Fibroblast of skin of left quadriceps (primary cell): ENCODE measurements around the gene RPS2.
A peak's percentile ranks its signal among the peaks of the same experiment; 100 is the strongest.

Experiments used
- DNase-seq, 2 experiments: peaks; one replicate each; pipeline ENCODE4 v3.0.0-alpha.2; 2013; ENCODE audit warnings: low read depth in 2 of 2

The RPS2 gene

GRCh38 chr16:1998852-1999801 lies 34.5 kb upstream of the RPS2 start:
- no peak for DNase-seq

- DNase-seq, result no peak
These were observed 33.8 kb upstream of the RPS2 start for GRCh38 chr16:1998360-1998835.

GRCh38 chr16:1997494-1998359 lies 33.1 kb upstream of the RPS2 start:
- DNase-seq, result no peak

DNA sequence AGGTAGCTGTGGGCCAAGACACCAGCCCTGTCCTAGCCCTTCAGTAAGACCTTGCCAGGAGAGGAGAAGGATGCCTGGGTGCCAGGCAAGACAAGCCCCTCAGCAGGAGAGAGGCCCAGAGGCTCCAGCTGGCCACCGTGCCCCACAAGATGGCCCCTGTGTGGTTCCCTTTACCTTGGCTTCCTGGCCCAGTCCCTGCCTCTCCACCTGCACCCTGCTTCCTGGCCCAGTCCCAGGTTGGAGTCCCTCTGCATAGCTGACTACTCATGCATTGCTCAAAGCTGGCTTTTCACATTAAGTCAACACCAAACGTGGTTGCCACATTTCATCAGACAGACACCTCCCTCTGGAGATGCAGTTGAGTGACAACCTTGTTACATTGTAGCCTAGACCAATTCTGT lies 29.1 kb upstream of the RPS2 start:
- DNase-seq, result no peak

- DNase-seq, result no peak
These were observed 28.2 kb upstream of the RPS2 start for GRCh38 chr16:1992704-1993317.

DNA sequence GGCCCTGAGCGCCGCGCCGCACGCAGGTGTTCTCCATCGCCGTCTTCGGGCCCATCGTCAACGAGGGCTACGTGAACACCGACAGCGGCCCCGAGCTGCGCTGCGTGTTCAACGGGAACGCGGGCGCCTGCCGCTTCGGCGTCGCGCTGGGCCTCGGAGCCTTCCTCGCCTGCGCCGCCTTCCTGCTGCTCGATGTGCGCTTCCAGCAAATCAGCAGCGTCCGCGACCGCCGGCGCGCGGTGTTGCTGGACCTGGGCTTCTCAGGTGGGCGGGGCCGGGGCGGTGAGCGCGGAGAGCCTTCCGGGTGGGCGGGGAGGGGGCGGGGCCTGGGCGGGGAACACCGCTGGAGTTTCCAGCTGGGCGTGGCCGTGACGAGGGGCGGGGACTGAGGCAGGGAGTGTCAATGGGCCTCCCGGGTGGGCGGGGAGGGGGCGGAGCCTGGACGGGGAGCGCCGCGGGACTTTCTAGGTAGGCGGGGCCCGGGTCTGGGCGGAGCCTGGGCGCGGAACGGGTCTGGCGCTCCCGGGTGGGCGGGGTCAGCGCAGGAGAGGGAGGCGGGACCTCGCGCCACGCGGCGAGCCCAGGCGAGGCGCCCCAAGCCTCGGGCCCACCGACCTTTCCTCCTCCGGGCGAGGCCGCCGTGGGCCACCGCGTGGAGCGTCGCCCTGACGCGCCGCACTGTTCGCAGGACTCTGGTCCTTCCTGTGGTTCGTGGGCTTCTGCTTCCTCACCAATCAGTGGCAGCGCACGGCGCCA lies 27.5 kb upstream of the RPS2 start:
- DNase-seq, result peak; percentile 83 to 85

DNA sequence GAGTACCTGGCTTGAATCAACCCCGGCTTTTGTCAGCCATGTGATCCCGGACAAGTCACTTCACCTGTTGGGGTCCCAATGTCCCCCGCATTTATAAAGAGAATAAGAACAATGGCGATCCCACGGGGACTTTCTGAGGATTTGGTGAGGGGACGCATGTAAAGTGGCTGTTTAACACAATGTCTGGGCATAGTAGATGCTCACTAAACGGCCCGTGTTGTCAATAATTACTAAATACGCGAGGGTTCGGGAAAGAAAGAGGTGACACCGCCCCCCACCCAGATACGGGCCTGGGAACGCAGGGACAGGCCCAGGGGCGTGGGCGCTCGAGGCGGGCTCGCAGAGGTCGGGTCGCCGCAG lies 26.9 kb upstream of the RPS2 start:
- no peak for DNase-seq

GRCh38 chr16:1991135-1991551 lies 26.5 kb upstream of the RPS2 start:
- DNase-seq, result no peak

DNA sequence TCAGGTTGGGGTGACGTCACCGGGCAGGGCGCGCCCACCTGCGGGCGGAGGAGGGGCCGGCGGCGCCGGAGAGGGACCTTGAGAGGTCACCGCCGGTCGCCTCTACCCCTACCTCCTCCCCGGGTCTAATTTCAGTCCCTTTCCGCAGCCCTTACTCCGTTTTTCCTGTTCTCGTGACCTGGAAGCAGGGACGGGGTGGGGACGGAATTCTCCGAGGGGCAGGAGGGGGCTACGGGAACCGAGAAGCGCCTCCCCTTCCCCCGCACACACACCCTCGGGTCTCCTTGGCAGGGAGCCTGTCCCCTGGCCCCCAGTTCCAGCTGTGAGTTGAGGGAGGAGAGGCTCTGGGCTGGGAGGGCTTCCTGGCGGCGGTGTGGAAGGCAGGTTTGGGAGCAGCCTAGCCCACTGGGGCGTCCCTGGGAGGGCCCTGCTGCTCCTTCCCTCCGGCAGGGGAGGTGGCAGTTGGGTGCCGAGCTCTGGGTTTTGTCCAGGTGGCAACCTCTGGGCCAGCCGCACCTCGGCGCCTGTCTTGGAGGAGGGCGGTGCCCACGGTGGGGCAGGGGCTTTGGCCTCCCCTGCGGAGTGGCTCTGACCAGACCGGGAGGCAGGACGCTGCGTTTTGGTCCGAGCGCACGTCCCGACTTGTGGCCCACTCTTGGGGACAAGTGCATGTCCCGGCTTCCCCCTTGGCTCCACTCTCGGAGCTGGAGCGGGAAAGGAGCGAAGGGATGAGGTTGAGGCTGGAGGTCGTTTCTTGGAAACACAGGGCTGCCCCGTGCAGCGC lies 25.9 kb upstream of the RPS2 start:
- no peak for DNase-seq

- no peak for DNase-seq
These were observed 25.4 kb upstream of the RPS2 start for GRCh38 chr16:1990101-1990350.

- no peak for DNase-seq
These were observed 24.8 kb upstream of the RPS2 start, which contains the start of gene SYNGR3 for GRCh38 chr16:1989209-1990100. TSS of gene SYNGR3 (plus strand) at chr16:1989970. CDS start at chr16:1990103, 133 bp downstream.

DNA sequence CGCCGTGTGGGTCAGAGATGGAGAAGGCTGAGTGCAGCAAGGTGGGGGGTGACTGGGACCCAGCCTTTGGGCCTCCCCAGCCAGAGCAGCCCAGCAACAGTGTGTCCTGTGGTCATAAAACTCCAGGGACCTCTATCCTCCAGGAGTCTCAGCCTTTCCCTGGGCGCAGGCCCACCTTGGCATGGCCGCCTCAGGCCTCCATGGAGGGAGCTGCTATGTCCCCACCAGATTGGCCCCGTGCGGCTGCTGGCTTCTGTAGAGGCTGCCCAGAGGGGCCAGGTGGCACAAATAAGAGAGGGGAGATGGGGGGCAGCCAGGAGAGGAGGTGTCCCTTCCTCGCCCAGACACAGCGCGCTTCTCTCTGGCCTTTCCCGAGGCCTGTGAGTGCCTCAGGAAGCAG lies 22.6 kb upstream of the RPS2 start:
- DNase-seq, result no peak

DNA sequence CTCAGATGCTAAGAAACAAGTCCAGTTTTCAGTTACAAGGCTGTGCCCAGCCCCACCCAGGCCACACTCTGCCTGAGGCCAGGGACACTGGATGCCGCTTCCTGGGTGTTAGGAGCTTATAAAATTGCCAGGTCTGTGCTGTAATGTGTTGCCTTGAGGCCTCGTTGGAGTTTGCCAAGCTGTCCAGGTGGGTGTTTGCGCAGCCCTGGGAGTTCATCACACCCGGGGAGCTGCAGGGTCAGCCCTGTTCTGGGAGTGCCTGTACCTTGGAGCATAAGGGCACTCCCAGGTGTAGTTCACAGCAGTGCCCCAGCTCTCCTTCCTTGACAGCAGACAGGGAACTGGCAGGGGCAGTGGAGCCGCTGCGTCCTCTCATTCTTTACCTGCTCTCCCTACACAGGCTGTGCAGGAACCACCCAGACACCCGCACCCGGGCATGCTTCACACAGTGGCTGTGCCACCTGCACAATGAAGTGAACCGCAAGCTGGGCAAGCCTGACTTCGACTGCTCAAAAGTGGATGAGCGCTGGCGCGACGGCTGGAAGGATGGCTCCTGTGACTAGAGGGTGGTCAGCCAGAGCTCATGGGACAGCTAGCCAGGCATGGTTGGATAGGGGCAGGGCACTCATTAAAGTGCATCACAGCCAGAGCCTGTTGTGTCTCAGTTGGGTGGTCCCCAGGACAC lies 21.0 kb upstream of the RPS2 start:
- no peak for DNase-seq

DNA sequence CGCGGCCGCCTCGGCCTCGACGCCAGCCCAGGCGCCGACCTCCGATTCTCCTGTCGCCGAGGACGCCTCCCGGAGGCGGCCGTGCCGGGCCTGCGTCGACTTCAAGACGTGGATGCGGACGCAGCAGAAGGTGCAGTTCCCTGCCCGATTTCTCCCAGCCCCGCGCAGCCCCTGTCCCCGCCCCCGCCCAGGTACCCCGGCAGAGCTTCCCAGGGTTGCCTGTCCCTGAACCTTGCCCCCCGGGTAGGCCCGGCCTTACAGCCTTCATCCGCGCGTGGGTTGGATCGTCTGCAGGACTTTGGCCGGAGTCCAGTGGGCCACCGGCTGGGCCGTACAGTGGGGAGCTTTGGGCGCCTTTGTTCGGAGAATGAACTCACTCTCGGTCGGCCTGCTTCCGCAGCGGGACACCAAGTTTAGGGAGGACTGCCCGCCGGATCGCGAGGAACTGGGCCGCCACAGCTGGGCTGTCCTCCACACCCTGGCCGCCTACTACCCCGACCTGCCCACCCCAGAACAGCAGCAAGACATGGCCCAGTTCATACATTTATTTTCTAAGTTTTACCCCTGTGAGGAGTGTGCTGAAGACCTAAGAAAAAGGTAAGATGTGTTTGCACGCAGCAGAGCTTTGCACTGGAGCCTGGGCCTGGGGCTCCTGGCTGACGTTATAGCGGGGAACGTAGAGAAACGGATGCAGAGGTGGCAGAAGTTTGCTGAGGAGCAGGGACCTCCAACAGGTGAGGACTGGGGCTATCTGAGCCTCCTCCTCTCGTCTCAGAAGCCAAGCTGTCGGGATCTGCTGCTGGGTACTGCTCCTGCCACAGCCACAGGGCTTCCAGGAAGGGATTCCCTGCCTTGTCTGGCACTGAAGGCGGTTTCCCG lies 20.0 kb upstream of the RPS2 start:
- no peak for DNase-seq

DNA sequence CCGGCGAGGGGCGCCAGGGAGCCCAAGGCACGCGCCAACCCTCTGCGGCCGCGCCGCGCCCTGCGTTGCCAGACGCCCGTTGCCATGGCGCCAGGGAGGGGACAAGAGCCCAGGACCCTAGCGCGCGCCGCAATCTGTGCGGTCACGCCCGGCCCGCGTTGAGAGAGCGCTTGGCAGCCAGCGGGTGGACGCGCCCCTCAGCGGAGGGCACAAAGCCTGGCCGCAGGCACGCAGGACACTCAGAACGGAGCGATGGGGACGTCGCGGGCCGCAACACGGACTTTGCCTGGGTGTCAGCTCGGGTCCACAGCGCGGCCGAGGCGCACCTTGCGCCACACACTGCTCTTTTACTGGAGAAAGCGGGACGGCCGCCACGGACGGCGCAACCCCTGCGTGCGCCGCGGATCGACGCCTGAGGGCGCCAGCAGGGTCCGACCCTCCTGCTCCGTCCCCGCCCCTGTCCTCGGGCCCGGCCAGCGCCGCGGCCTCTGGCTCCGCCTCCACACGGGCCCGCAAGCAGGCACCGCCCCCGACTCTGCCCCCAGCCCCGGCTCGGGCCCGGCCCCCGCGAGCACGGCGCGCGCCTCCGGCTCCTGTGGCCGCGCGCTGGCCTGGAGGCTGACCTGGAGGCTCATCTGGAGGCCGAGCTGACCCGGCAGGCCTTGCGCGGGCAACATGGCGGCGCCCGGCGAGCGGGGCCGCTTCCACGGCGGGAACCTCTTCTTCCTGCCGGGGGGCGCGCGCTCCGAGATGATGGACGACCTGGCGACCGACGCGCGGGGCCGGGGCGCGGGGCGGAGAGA lies 19.1 kb upstream of the RPS2 start, which contains the start of gene GFER:
TSS of gene GFER (plus strand) at position 650 of the 803 bp plus-strand sequence. CDS start at position 676, 26 bp downstream.
- peak; percentile 73 for DNase-seq

- no peak for DNase-seq
These were observed 18.4 kb upstream of the RPS2 start for GRCh38 chr16:1982991-1983543.

GRCh38 chr16:1982013-1982433 lies 17.4 kb upstream of the RPS2 start:
- no peak for DNase-seq
